Transverse colon (tissue), 3 donors: ENCODE measurements around the gene ABCC1.

Source experiments
- CTCF ChIP-seq, 5 experiments: fragments of 200-600 bp in 3 of 5; fragments of 450-650 bp in 2 of 5; sonication (generic) in 3 of 5; IDR thresholded peaks; 1 replicate in 2 of 5; 2 replicates in 3 of 5; pipeline ENCODE4 v1.5.1; 2016 to 2017; ENCODE audit warnings: antibody characterized with exemption in 5 of 5, inconsistent platforms in 3 of 5, mild to moderate bottlenecking in 2 of 5, moderate library complexity in 1 of 5
- POLR2A ChIP-seq: fragments of 450-650 bp; IDR thresholded peaks from one replicate; pipeline ENCODE4 v1.6.1; 2016; ENCODE audit warnings: antibody characterized with exemption, mild to moderate bottlenecking, moderate library complexity

GRCh38 chr16:16148755-16149154 lies 199.3 kb downstream of the ABCC1 start:
- TF ChIP-seq POLR2A: no peak
- TF ChIP-seq CTCF (IDR thresholded peaks at IDR 0.05): no peak
